Measurements from ENCODE around the gene PODXL2.

PODXL2 gene

DNA sequence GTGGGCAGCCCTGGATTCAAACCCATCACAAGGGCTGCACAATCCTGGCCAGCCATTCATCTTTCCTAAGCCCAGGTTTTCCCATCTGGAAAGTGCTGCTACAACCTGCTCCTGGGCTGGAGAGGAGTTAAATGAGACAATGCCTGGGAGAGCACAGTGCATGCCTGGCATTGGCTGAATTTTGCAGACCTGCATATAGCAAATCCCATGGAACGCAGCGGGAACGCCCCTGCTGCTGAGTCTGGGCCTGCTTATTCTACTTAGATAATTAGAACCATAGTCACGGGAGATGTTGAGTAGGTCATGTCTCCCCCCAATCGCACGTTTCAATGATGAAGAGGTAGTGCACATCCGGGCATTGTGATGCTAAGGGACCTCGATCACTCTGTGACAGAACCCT, 90.4 kb downstream of the PODXL2 start:
- DNase-seq (ENCODE audit: low read depth in 1 of 2, low spot score in 1 of 2): no peak
- no peaks in the 10 kb centered on the region for H3K27me3 ChIP-seq (ENCODE audit: insufficient read depth, poor library complexity, severe bottlenecking)
- TF ChIP-seq SPI1 (IDR thresholded peaks at IDR 0.05; ENCODE audit: borderline replicate concordance, low read depth): no peak
- TF ChIP-seq, protein P1, sequence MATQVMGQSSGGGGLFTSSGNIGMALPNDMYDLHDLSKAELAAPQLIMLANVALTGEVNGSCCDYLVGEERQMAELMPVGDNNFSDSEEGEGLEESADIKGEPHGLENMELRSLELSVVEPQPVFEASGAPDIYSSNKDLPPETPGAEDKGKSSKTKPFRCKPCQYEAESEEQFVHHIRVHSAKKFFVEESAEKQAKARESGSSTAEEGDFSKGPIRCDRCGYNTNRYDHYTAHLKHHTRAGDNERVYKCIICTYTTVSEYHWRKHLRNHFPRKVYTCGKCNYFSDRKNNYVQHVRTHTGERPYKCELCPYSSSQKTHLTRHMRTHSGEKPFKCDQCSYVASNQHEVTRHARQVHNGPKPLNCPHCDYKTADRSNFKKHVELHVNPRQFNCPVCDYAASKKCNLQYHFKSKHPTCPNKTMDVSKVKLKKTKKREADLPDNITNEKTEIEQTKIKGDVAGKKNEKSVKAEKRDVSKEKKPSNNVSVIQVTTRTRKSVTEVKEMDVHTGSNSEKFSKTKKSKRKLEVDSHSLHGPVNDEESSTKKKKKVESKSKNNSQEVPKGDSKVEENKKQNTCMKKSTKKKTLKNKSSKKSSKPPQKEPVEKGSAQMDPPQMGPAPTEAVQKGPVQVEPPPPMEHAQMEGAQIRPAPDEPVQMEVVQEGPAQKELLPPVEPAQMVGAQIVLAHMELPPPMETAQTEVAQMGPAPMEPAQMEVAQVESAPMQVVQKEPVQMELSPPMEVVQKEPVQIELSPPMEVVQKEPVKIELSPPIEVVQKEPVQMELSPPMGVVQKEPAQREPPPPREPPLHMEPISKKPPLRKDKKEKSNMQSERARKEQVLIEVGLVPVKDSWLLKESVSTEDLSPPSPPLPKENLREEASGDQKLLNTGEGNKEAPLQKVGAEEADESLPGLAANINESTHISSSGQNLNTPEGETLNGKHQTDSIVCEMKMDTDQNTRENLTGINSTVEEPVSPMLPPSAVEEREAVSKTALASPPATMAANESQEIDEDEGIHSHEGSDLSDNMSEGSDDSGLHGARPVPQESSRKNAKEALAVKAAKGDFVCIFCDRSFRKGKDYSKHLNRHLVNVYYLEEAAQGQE (IDR thresholded peaks at IDR 0.05; ENCODE audit: insufficient replicate concordance, low read depth): no peak
- TF ChIP-seq POLR2AphosphoS5 (IDR thresholded peaks at IDR 0.05; ENCODE audit: low read depth): no peak
- H3K4me3 ChIP-seq (replicated peaks; ENCODE audit: insufficient read depth, low read length): no peak overlapping the region
- H3K27ac ChIP-seq (replicated peaks): no peak overlapping the region

DNA sequence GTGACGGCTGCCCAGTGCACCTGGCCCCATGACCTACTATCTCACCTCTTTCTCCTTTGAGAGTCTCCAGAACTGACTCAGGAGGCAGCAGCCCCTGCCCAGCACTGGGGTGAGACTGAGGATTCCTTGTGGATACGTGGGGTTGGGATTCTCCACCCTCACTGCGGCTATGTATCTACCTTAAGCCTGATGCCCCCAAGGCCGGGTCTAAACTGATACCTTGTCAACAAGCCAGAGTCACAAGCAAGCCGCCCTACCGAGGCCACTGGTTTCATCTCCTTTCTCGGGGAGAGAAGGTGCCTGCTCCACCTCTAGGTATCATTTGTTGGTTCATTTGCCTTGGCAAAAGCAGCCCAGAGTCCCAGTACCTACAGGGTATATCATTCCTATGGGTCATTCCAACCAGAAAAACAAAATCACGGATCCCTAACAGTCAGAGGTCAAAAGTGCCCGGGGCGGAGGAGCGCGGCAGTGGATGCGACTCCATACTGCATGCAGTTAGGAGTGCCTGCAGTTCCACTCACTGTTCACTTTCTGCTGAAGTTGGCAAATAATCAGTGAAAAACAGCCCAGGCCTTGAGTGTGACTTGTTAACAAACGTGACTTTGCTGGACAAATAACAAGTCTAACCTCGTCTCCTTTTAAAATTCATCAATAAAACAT, 91.3 kb downstream of the PODXL2 start:
- no peak for TF ChIP-seq POLR2AphosphoS5 (IDR thresholded peaks at IDR 0.05; ENCODE audit: low read depth)
- no peak for TF ChIP-seq SPI1 (IDR thresholded peaks at IDR 0.05; ENCODE audit: borderline replicate concordance, low read depth)
- TF ChIP-seq GABPA (IDR thresholded peaks at IDR 0.05; ENCODE audit: low read depth): no peak
- TF ChIP-seq, protein P2, sequence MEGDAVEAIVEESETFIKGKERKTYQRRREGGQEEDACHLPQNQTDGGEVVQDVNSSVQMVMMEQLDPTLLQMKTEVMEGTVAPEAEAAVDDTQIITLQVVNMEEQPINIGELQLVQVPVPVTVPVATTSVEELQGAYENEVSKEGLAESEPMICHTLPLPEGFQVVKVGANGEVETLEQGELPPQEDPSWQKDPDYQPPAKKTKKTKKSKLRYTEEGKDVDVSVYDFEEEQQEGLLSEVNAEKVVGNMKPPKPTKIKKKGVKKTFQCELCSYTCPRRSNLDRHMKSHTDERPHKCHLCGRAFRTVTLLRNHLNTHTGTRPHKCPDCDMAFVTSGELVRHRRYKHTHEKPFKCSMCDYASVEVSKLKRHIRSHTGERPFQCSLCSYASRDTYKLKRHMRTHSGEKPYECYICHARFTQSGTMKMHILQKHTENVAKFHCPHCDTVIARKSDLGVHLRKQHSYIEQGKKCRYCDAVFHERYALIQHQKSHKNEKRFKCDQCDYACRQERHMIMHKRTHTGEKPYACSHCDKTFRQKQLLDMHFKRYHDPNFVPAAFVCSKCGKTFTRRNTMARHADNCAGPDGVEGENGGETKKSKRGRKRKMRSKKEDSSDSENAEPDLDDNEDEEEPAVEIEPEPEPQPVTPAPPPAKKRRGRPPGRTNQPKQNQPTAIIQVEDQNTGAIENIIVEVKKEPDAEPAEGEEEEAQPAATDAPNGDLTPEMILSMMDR (IDR thresholded peaks at IDR 0.05; ENCODE audit: insufficient read depth, low read length): no peak
- TF ChIP-seq, protein P1 (IDR thresholded peaks at IDR 0.05; ENCODE audit: insufficient replicate concordance, low read depth): no peak

DNA sequence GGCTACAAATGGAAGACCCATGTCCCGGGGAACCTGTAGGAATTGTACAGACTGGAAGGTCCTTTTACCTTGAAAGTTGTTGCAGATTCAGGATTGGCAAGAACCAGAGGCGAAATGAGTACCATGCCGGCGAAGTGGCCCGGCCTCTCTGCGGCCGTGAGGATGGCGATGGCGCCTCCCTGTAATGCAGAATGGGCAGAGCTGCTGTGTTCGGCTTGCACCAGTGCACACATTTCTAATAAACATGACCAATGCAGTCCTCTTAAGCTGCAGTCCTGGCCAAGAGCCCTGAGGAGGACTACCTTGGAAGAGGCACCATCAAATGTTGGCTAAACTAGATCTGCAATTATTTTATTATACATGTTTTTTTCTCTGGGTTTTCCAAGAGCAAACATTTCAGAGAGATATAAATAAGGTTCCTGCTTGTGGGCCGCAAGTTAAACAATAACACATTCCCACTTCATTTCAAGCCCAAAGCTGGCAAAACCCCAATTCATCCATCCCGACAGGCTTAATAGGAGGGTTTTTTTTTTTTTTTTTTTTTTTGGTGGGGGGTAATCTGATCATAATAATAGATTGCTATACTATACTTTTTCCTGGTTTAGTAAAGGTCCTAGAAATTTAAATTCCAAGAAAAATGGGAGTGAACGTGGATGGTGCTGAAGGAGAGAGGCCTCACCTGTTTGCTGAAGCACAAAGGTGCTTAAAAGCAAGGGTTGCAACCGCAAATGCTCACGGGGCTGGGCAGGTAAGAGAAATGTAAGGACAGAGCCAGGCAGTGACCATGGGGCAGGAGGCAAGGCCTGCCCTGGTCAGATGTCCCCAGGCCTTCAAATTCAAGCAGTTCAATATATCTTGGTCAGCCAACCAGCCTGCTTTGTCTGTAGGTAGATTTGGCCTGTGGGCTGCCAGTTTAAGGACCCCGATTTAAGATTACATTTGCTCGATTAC, 92.3 kb downstream of the PODXL2 start:
- Histone ChIP-seq H3K4me3 (replicated peaks; ENCODE audit: insufficient read depth, low read length) (no peak overlapping the region), H3K27ac (replicated peaks) (no peak overlapping the region), H3K27me3 (ENCODE audit: insufficient read depth, poor library complexity, severe bottlenecking) (no peaks in the 10 kb centered on the region)
- DNase-seq (ENCODE audit: low read depth in 1 of 2, low spot score in 1 of 2): no peak
- TF ChIP-seq, protein P2 (IDR thresholded peaks at IDR 0.05; ENCODE audit: insufficient read depth, low read length): no peak
- TF ChIP-seq SPI1 (IDR thresholded peaks at IDR 0.05; ENCODE audit: borderline replicate concordance, low read depth) (no peak), POLR2AphosphoS5 (IDR thresholded peaks at IDR 0.05; ENCODE audit: low read depth) (no peak), GABPA (IDR thresholded peaks at IDR 0.05; ENCODE audit: low read depth) (no peak)
- TF ChIP-seq, protein P1 (IDR thresholded peaks at IDR 0.05; ENCODE audit: insufficient replicate concordance, low read depth): no peak

More for the DNA sequence above, 91.3 kb downstream of the PODXL2 start:
- no peak overlapping the region for H3K4me3 ChIP-seq (replicated peaks; ENCODE audit: insufficient read depth, low read length)
- DNase-seq (ENCODE audit: low read depth in 1 of 2, low spot score in 1 of 2): no peak
- H3K27ac ChIP-seq (replicated peaks): no peak overlapping the region
- no peaks in the 10 kb centered on the region for H3K27me3 ChIP-seq (ENCODE audit: insufficient read depth, poor library complexity, severe bottlenecking)

All from HL-60 (cell line).